CD4-positive, CD25-positive, alpha-beta regulatory T cell (primary cell): ENCODE measurements around the gene WDR91. TPM values are rescaled to one million over a fixed set of nuclear protein-coding genes. Genes with fewer than 3 reads are reported as not detected.

Experiments
- ATAC-seq, 2 donors: fragments of 150-1000 bp; cut with Tn5 transposase; one replicate each; pipeline ENCODE4 v1.10.0; 2021; ENCODE audit warnings: low read depth in 2 of 2, moderate number of reproducible peaks in 2 of 2, moderate library complexity in 1 of 2
- DNase-seq, 3 donors: peaks; one replicate each; pipeline versions ENCODE4 v3.0.0 to v3.0.0-alpha.2; 2012 to 2022; ENCODE audit warnings: mixed read lengths in 1 of 3
- H3K27ac ChIP-seq: one replicate; pipeline ENCODE4 v1.7.0; 2013; ENCODE audit warnings: mild to moderate bottlenecking, low read length; ENCODE audit not compliant: insufficient read depth, poor library complexity, severe bottlenecking
- H3K27me3 ChIP-seq: one replicate; pipeline ENCODE4 v1.7.0; 2013; ENCODE audit warnings: low read length; ENCODE audit not compliant: control insufficient read depth, insufficient read depth
- H3K36me3 ChIP-seq: one replicate; pipeline ENCODE4 v1.7.0; 2013; ENCODE audit warnings: mild to moderate bottlenecking, low read length, moderate library complexity; ENCODE audit not compliant: control insufficient read depth, insufficient read depth
- H3K4me1 ChIP-seq: 2 replicates; pipeline ENCODE4 v1.7.0; 2013; ENCODE audit warnings: mild to moderate bottlenecking, low read length; ENCODE audit not compliant: insufficient read depth, control insufficient read depth, poor library complexity, severe bottlenecking
- H3K4me3 ChIP-seq: one replicate; pipeline ENCODE4 v1.7.0; 2013; ENCODE audit warnings: low read depth, mild to moderate bottlenecking, low read length, moderate library complexity
- H3K9me3 ChIP-seq, 2 experiments: 1 replicate in 1 of 2; 2 replicates in 1 of 2; pipeline ENCODE4 v1.7.0; 2013; ENCODE audit warnings: low read length in 2 of 2, mild to moderate bottlenecking in 1 of 2, moderate library complexity in 1 of 2; ENCODE audit not compliant: control insufficient read depth in 2 of 2
- H3K27ac Mint-ChIP-seq, 3 donors: one replicate each; pipeline ENCODE4 v1.8.0; 2020 to 2022; ENCODE audit warnings: mild to moderate bottlenecking in 3 of 3, mixed read lengths in 3 of 3, moderate library complexity in 2 of 3
- H3K27me3 Mint-ChIP-seq: one replicate; pipeline ENCODE4 v1.8.0; 2022; ENCODE audit warnings: mild to moderate bottlenecking, mixed read lengths
- H3K36me3 Mint-ChIP-seq: one replicate; pipeline ENCODE4 v1.8.0; 2020; ENCODE audit warnings: mixed read lengths
- H3K4me1 Mint-ChIP-seq, 4 donors: one replicate each; pipeline ENCODE4 v1.8.0; 2020 to 2022; ENCODE audit warnings: mixed read lengths in 4 of 4, mild to moderate bottlenecking in 1 of 4
- H3K4me3 Mint-ChIP-seq, 4 donors: one replicate each; pipeline ENCODE4 v1.8.0; 2020 to 2022; ENCODE audit warnings: mild to moderate bottlenecking in 4 of 4, mixed read lengths in 4 of 4, moderate library complexity in 3 of 4
- H3K9me3 Mint-ChIP-seq, 7 donors: one replicate each; pipeline ENCODE4 v1.8.0; 2020 to 2022; ENCODE audit warnings: mixed read lengths in 7 of 7, mild to moderate bottlenecking in 3 of 7, moderate library complexity in 2 of 7
- polyA plus RNA-seq, 4 donors: library from polyadenylated mRNA; unstranded; fragments of 300-500 nt; fragmentation: Illumina TruSeq; gene quantifications; one replicate each; pipeline ENCODE4 v1.2.3, GENCODE V29; 2021
- total RNA-seq: library from RNA; stranded (reverse); gene quantifications from one replicate; pipeline ENCODE4 v1.2.3, GENCODE V29; 2022

WDR91 gene
- total and polyA plus RNA-seq, 5 donors from 2014 or later, result 3.4 to 34.9 (median 4.6) TPM

GRCh38 chr7:135188298-135188984 is 22.9 kb downstream of the WDR91 start:
- Histone ChIP-seq H3K27ac (no peak overlapping the region), H3K4me1 (no peaks in the 10 kb centered on the region), H3K27me3 (no peaks in the 10 kb centered on the region), H3K36me3 (peaks cover 54% of the 10 kb centered on the region), H3K9me3 (peaks cover 0 to 4% of the 10 kb centered on the region in 2 experiments), H3K4me3 (no peak overlapping the region)
- Mint-ChIP-seq H3K4me1 (peaks cover 0 to 11% (median 4%) of the 10 kb centered on the region in 4 donors), H3K27me3 (no peaks in the 10 kb centered on the region), H3K4me3 (no peak overlapping the region), H3K27ac (no peak overlapping the region), H3K9me3 (peaks cover 0 to 3% (median 0%) of the 10 kb centered on the region in 7 donors), H3K36me3 (peaks cover 81% of the 10 kb centered on the region)
- ATAC-seq, result no peak
- no peak for DNase-seq

DNA sequence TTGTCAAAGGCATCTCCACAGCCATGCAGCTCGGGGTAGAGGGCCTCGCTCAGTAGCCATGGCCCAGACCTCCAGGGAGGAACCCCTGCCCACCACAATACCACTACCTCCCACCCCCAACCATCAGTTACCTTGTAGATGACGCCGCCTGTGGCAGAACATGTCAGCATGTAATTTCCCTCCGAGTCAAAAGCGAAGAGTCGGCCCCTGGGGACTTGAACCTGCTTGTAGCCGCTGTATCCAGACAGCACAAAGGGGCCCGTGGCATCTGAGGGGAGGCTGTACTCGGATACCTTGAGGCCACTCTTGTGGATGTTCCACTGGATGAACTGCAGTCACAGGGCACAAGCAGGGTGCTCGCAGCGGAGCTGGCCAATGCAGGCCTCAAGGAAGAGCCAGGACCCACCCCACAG is 24.5 kb downstream of the WDR91 start:
- H3K27ac ChIP-seq, result no peak overlapping the region

DNA sequence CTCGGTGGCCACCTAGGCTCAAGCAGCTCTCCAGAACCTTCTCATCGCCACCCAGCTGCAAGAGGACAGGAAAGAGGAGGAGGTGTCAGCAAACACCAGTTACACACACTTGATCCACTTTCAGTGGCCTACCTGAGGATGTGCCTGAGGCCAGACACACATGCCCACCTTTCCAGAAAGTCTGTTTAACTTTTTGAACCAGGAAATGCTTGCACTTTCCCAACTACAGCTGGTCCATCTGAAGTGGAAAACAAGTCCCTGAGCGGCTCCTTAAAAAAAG is 25.1 kb downstream of the WDR91 start:
- no peak for ATAC-seq
- Histone ChIP-seq H3K36me3 (peaks cover 59% of the 10 kb centered on the region), H3K4me3 (no peak overlapping the region), H3K27me3 (no peaks in the 10 kb centered on the region), H3K27ac (no peak overlapping the region), H3K9me3 (peaks cover 10 to 21% of the 10 kb centered on the region in 2 experiments), H3K4me1 (no peaks in the 10 kb centered on the region)
- Mint-ChIP-seq H3K4me3 (no peak overlapping the region), H3K9me3 (peaks cover 0 to 19% (median 5%) of the 10 kb centered on the region in 7 donors), H3K27me3 (no peaks in the 10 kb centered on the region), H3K27ac (peak overlapping the region in 1 of 3 donors; percentile 62), H3K4me1 (peaks cover 0 to 6% (median 4%) of the 10 kb centered on the region in 4 donors), H3K36me3 (peaks cover 82% of the 10 kb centered on the region)
- no peak for DNase-seq

More for the DNA sequence above, 24.5 kb downstream of the WDR91 start:
- Histone ChIP-seq H3K4me3 (no peak overlapping the region), H3K4me1 (no peaks in the 10 kb centered on the region), H3K36me3 (peaks cover 59% of the 10 kb centered on the region), H3K27me3 (no peaks in the 10 kb centered on the region), H3K9me3 (peaks cover 3 to 14% of the 10 kb centered on the region in 2 experiments)
- ATAC-seq (peak in 1 of 2 donors; percentile 37), DNase-seq (no peak)
- Mint-ChIP-seq H3K4me3 (no peak overlapping the region), H3K36me3 (peaks cover 81% of the 10 kb centered on the region), H3K4me1 (peaks cover 0 to 10% (median 4%) of the 10 kb centered on the region in 4 donors), H3K27me3 (no peaks in the 10 kb centered on the region), H3K27ac (peak overlapping the region in 1 of 3 donors; percentile 53), H3K9me3 (peaks cover 0 to 13% (median 3%) of the 10 kb centered on the region in 7 donors)

DNA sequence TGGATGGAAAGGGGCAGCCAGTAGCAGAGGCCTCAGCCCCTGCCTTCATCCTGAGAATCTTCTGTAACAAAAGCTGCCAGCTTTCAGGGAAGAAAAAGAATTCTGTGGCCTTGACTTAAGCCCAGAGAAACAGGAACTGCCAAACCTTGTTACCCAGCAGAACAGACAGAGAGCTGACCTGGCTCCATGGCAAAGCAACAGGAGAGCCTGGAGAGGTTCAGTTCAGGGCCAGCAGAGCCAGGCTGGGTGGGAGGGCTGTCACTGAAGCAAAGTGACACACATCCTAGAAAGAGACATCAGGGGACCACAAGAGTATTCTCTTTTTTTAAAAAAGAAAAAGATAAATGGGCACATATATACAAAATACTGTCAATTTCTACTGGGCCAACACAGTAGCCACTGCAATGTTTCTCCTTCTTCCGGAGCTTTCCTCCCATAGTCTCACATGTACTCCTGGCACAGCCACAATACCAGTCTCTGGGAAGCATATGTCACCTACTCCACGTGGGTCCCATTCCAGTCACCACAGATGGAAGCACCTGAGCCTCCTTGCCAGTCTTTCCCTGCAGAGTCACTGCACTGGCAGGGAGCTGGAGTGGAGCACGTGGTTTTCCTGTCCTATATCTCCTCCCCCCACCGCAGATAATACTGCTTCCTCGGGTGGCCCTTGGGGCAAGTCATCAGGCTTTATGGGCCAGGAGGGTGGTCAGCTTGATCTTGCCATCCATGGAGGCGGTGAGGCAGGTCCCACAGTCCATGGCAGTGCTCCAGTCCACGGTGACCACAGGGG is 25.7 kb downstream of the WDR91 start:
- Histone ChIP-seq H3K4me1 (no peaks in the 10 kb centered on the region), H3K27ac (no peak overlapping the region), H3K9me3 (peaks cover 15 to 26% of the 10 kb centered on the region in 2 experiments), H3K27me3 (no peaks in the 10 kb centered on the region), H3K36me3 (peaks cover 59% of the 10 kb centered on the region), H3K4me3 (no peak overlapping the region)
- no peak overlapping the region for H3K4me3 Mint-ChIP-seq
- H3K27ac Mint-ChIP-seq, result peak overlapping the region in 1 of 3 donors; percentile 62
- DNase-seq, result no peak
- H3K9me3 Mint-ChIP-seq, result peaks cover 0 to 24% (median 5%) of the 10 kb centered on the region in 7 donors
- no peak for ATAC-seq
- peaks cover 79% of the 10 kb centered on the region for H3K36me3 Mint-ChIP-seq
- H3K27me3 Mint-ChIP-seq, result no peaks in the 10 kb centered on the region
- peaks cover 0 to 5% (median 2%) of the 10 kb centered on the region in 4 donors for H3K4me1 Mint-ChIP-seq

- Mint-ChIP-seq H3K4me3 (no peak overlapping the region), H3K36me3 (peaks cover 68% of the 10 kb centered on the region), H3K27me3 (no peaks in the 10 kb centered on the region), H3K27ac (no peak overlapping the region), H3K9me3 (peaks cover 1 to 32% (median 7%) of the 10 kb centered on the region in 7 donors), H3K4me1 (no peaks in the 10 kb centered on the region)
- ATAC-seq (no peak), DNase-seq (no peak)
- Histone ChIP-seq H3K4me1 (no peaks in the 10 kb centered on the region), H3K9me3 (peaks cover 23 to 39% of the 10 kb centered on the region in 2 experiments), H3K36me3 (peaks cover 52% of the 10 kb centered on the region), H3K4me3 (no peak overlapping the region), H3K27ac (no peak overlapping the region), H3K27me3 (no peaks in the 10 kb centered on the region)
Measured at GRCh38 chr7:135184254-135184841, 27.0 kb downstream of the WDR91 start.

- Mint-ChIP-seq H3K27me3 (no peaks in the 10 kb centered on the region), H3K4me3 (no peak overlapping the region), H3K36me3 (peaks cover 62% of the 10 kb centered on the region), H3K27ac (peak overlapping the region in 1 of 3 donors; percentile 15), H3K4me1 (no peaks in the 10 kb centered on the region), H3K9me3 (peaks cover 4 to 37% (median 7%) of the 10 kb centered on the region in 7 donors)
- Histone ChIP-seq H3K27ac (no peak overlapping the region), H3K36me3 (peaks cover 43% of the 10 kb centered on the region), H3K27me3 (no peaks in the 10 kb centered on the region), H3K4me1 (no peaks in the 10 kb centered on the region), H3K9me3 (peaks cover 23 to 44% of the 10 kb centered on the region in 2 experiments), H3K4me3 (no peak overlapping the region)
- ATAC-seq (no peak), DNase-seq (no peak)
Measured at GRCh38 chr7:135183478-135183877, 27.8 kb downstream of the WDR91 start.

DNA sequence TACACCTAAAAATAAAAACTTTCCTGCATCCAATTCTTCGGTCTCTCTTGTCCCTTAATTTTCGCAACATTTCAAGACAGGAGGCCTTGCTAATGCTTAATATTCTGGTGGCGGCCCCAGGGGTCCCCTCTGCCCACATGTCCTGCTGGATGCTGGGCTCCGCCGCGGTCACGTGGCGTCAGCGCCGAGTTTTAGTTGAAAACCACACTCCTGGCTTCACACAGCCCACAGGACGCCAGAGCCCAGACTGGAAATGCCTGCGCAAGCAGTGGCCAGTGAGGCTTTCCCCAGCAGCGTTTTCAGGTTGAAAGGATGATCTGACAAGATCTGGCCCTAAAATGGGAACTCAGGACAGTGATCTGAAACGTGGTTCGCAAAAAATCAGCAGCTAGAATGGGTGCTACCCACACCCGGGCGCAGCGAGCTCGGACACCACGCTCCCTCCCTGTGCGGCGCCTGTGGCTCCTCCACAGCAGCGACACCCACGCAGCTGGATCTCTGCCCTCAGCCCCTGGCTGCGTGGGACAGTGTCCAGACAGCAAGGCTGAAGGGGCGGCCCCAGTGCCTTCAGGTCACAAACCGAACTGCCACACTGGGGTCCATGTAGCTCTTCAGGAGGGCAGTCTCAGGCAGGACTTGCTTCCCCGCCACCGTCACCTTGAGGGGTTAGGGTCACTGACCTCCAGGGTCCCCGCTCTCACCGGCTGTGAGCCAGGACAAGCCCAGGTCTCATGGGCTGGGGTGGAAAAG is 29.2 kb downstream of the WDR91 start:
- Mint-ChIP-seq H3K9me3 (peaks cover 4 to 37% (median 7%) of the 10 kb centered on the region in 7 donors), H3K27me3 (no peaks in the 10 kb centered on the region), H3K4me1 (no peaks in the 10 kb centered on the region), H3K4me3 (no peak overlapping the region), H3K36me3 (peaks cover 53% of the 10 kb centered on the region), H3K27ac (peak overlapping the region in 1 of 3 donors; percentile 66)
- Histone ChIP-seq H3K4me1 (no peaks in the 10 kb centered on the region), H3K9me3 (peaks cover 24 to 44% of the 10 kb centered on the region in 2 experiments), H3K36me3 (peaks cover 32% of the 10 kb centered on the region), H3K27me3 (no peaks in the 10 kb centered on the region), H3K4me3 (no peak overlapping the region), H3K27ac (no peak overlapping the region)
- no peak for ATAC-seq
- no peak for DNase-seq
